GM18909 (cell line): ENCODE measurements around the gene STIM1.

Source experiments
- ATAC-seq: cut with Tn5 transposase; IDR thresholded peaks from one replicate; pipeline ENCODE4 v1.9.1; 2021; ENCODE audit warnings: mild to moderate bottlenecking; ENCODE audit not compliant: unreplicated experiment, poor library complexity

Gene STIM1

GRCh38 chr11:3964056-3964455 lies 108.6 kb downstream of the STIM1 start:
- no peak for ATAC-seq

GRCh38 chr11:3964935-3965604 lies 109.6 kb downstream of the STIM1 start:
- ATAC-seq: no peak

GRCh38 chr11:3967695-3968094 lies 112.2 kb downstream of the STIM1 start:
- ATAC-seq: no peak

GRCh38 chr11:3969200-3969599 lies 113.7 kb downstream of the STIM1 start:
- ATAC-seq: no peak

- no peak for ATAC-seq
Observed at GRCh38 chr11:3969613-3970012, 114.1 kb downstream of the STIM1 start.

GRCh38 chr11:3970108-3970507 lies 114.6 kb downstream of the STIM1 start:
- no peak for ATAC-seq

- ATAC-seq: no peak
Observed at GRCh38 chr11:3971756-3972404, 116.4 kb downstream of the STIM1 start.

GRCh38 chr11:3972431-3972830 lies 117.0 kb downstream of the STIM1 start:
- no peak for ATAC-seq

- no peak for ATAC-seq
Observed at GRCh38 chr11:3977078-3977477, 121.6 kb downstream of the STIM1 start.

GRCh38 chr11:3981084-3981633 lies 125.7 kb downstream of the STIM1 start:
- no peak for ATAC-seq

GRCh38 chr11:3982431-3982830 lies 127.0 kb downstream of the STIM1 start:
- no peak for ATAC-seq

GRCh38 chr11:3983101-3983500 lies 127.6 kb downstream of the STIM1 start:
- ATAC-seq: no peak

- no peak for ATAC-seq
Observed at GRCh38 chr11:3984896-3985295, 129.4 kb downstream of the STIM1 start.

- ATAC-seq: no peak
Observed at GRCh38 chr11:3985631-3986030, 130.2 kb downstream of the STIM1 start.

- ATAC-seq: no peak
Observed at GRCh38 chr11:3986301-3986700, 130.8 kb downstream of the STIM1 start.

GRCh38 chr11:3989276-3989920 lies 133.9 kb downstream of the STIM1 start:
- no peak for ATAC-seq

GRCh38 chr11:3989921-3990290 lies 134.4 kb downstream of the STIM1 start:
- ATAC-seq: no peak

GRCh38 chr11:3990406-3990805 lies 134.9 kb downstream of the STIM1 start:
- ATAC-seq: no peak

GRCh38 chr11:3992964-3993363 lies 137.5 kb downstream of the STIM1 start:
- ATAC-seq: no peak

GRCh38 chr11:3994030-3994640 lies 138.7 kb downstream of the STIM1 start:
- ATAC-seq: no peak

GRCh38 chr11:3995307-3995706 lies 139.8 kb downstream of the STIM1 start:
- no peak for ATAC-seq
